IPS DF 4.7 (cell line): ENCODE measurements around the gene STUM.
"Not testable (repeated sequence)": the region's sequence is repeated elsewhere in the genome, so short reads cannot be mapped to it uniquely, and the experiment has no call there.

ENCODE experiments used
- DNase-seq: peaks from one replicate; pipeline ENCODE4 v3.0.0-alpha.2; 2013; ENCODE audit warnings: low spot score; ENCODE audit errors: extremely low read depth

Gene STUM

GRCh38 chr1:226580625-226581270 lies 32.2 kb downstream of the STUM start:
- DNase-seq: no peak

GRCh38 chr1:226581650-226582330 lies 33.2 kb downstream of the STUM start:
- DNase-seq: no peak

- no peak for DNase-seq
These were observed 34.4 kb downstream of the STUM start for GRCh38 chr1:226582966-226583365.

- no peak for DNase-seq
These were observed 35.6 kb downstream of the STUM start for GRCh38 chr1:226584164-226584563.

GRCh38 chr1:226586116-226586515 lies 37.6 kb downstream of the STUM start:
- DNase-seq: no peak

GRCh38 chr1:226586650-226587422 lies 38.3 kb downstream of the STUM start:
- DNase-seq: no peak

- no peak for DNase-seq
These were observed 39.9 kb downstream of the STUM start for GRCh38 chr1:226588484-226588883.

GRCh38 chr1:226589008-226589733 lies 40.6 kb downstream of the STUM start:
- no peak for DNase-seq

GRCh38 chr1:226590614-226591013 lies 42.0 kb downstream of the STUM start:
- no peak for DNase-seq

GRCh38 chr1:226593541-226593940 lies 45.0 kb downstream of the STUM start:
- no peak for DNase-seq

GRCh38 chr1:226596531-226597165 lies 48.1 kb downstream of the STUM start:
- no peak for DNase-seq

- no peak for DNase-seq
These were observed 49.3 kb downstream of the STUM start for GRCh38 chr1:226597616-226598454.

- DNase-seq: no peak
These were observed 49.9 kb downstream of the STUM start for GRCh38 chr1:226598455-226598849.

GRCh38 chr1:226598955-226599354 lies 50.4 kb downstream of the STUM start:
- DNase-seq: not testable (repeated sequence)

- DNase-seq: no peak
These were observed 51.2 kb downstream of the STUM start for GRCh38 chr1:226599636-226600238.

GRCh38 chr1:226600254-226600653 lies 51.7 kb downstream of the STUM start:
- DNase-seq: no peak

GRCh38 chr1:226601456-226601855 lies 52.9 kb downstream of the STUM start:
- DNase-seq: no peak

- DNase-seq: no peak
These were observed 53.8 kb downstream of the STUM start for GRCh38 chr1:226602186-226603021.
